Suprapubic skin (tissue), 4 donors: ENCODE data around the gene AP3B1. TPM values are rescaled to one million over a fixed set of nuclear protein-coding genes. Genes with fewer than 3 reads are reported as not detected.

Experiments used
- DNase-seq, 2 donors: peaks; one replicate each; pipeline ENCODE4 v3.0.0-alpha.2; 2019; ENCODE audit warnings: low spot score in 2 of 2
- H3K27ac ChIP-seq: fragments of 200-600 bp; sonication (generic); one replicate; pipeline ENCODE4 v1.5.1; 2019
- H3K27me3 ChIP-seq: fragments of 200-600 bp; sonication (generic); one replicate; pipeline ENCODE4 v1.5.1; 2019
- H3K36me3 ChIP-seq: fragments of 200-600 bp; sonication (generic); one replicate; pipeline ENCODE4 v1.5.1; 2019
- H3K4me1 ChIP-seq: fragments of 200-600 bp; sonication (generic); one replicate; pipeline ENCODE4 v1.5.1; 2019
- H3K4me3 ChIP-seq: fragments of 200-600 bp; sonication (generic); one replicate; pipeline ENCODE4 v1.5.1; 2019; ENCODE audit warnings: mild to moderate bottlenecking
- H3K9me3 ChIP-seq: fragments of 200-600 bp; sonication (generic); one replicate; pipeline ENCODE4 v1.5.1; 2019
- CTCF ChIP-seq, 2 donors: fragments of 200-600 bp in 1 of 2; fragments of 450-650 bp in 1 of 2; sonication (generic) in 1 of 2; IDR thresholded peaks; one replicate each; pipeline ENCODE4 v1.5.1; 2016 to 2019; ENCODE audit warnings: antibody characterized with exemption in 2 of 2, mild to moderate bottlenecking in 1 of 2, moderate library complexity in 1 of 2
- EP300 ChIP-seq: sonication (generic); formaldehyde crosslinking; IDR thresholded peaks from one replicate; pipeline ENCODE4 v1.6.1; 2017; ENCODE audit warnings: antibody characterized with exemption
- POLR2A ChIP-seq, 2 donors: fragments of 450-650 bp; IDR thresholded peaks; one replicate each; pipeline ENCODE4 v1.6.1; 2017; ENCODE audit warnings: antibody characterized with exemption in 2 of 2, mild to moderate bottlenecking in 2 of 2, moderate library complexity in 2 of 2
- POLR2AphosphoS5 ChIP-seq, 3 donors: sonication (generic); formaldehyde crosslinking; IDR thresholded peaks; one replicate each; pipeline ENCODE4 v1.6.1; 2017; ENCODE audit warnings: antibody characterized with exemption in 3 of 3
- whole genome bisulfite sequencing: methylation state at CpG from one replicate; pipeline ENCODE4 v1.1.5; 2018; 5-methylcytosine and 5-hydroxymethylcytosine counted together
- total RNA-seq, 4 donors: library from RNA; depleted of rRNA; stranded (reverse); fragments of >200 nt; gene quantifications; one replicate each; pipeline ENCODE4 v1.1.0, GENCODE V29; 2016

Gene AP3B1
- total RNA-seq, 4 donors from 2014 or later = 32.2 to 44.0 (median 33.1) TPM

GRCh38 chr5:77960305-77960704 is 334.2 kb downstream of the AP3B1 start:
- DNase-seq = no peak
- TF ChIP-seq POLR2AphosphoS5 (IDR thresholded peaks at IDR 0.05) = no peak
- TF ChIP-seq EP300 = no peak
- TF ChIP-seq CTCF (IDR thresholded peaks at IDR 0.05) = no peak
- TF ChIP-seq POLR2A (IDR thresholded peaks at IDR 0.05) = no peak
- no peak overlapping the region for H3K27ac ChIP-seq
- H3K4me3 ChIP-seq = no peak overlapping the region
- H3K36me3 ChIP-seq = no peaks in the 10 kb centered on the region
- 83% methylated on average over 1 of the region's 1 CpG for WGBS
- no peaks in the 10 kb centered on the region for H3K9me3 ChIP-seq
- H3K4me1 ChIP-seq = peaks cover 7% of the 10 kb centered on the region
- H3K27me3 ChIP-seq = peaks cover 34% of the 10 kb centered on the region

- no peaks in the 10 kb centered on the region for H3K36me3 ChIP-seq
- 61% methylated on average over 12 of the region's 12 CpGs for WGBS
- peaks cover 7% of the 10 kb centered on the region for H3K4me1 ChIP-seq
- no peak overlapping the region for H3K4me3 ChIP-seq
- H3K9me3 ChIP-seq = no peaks in the 10 kb centered on the region
- H3K27ac ChIP-seq = no peak overlapping the region
- TF ChIP-seq POLR2AphosphoS5 (IDR thresholded peaks at IDR 0.05) = no peak
- no peak for TF ChIP-seq POLR2A (IDR thresholded peaks at IDR 0.05)
- no peak for TF ChIP-seq CTCF (IDR thresholded peaks at IDR 0.05)
- TF ChIP-seq EP300 = no peak
- DNase-seq = no peak
- peaks cover 34% of the 10 kb centered on the region for H3K27me3 ChIP-seq
These were observed 335.7 kb downstream of the AP3B1 start for GRCh38 chr5:77958642-77959330.

- H3K27ac ChIP-seq = no peak overlapping the region
- peaks cover 7% of the 10 kb centered on the region for H3K4me1 ChIP-seq
- H3K9me3 ChIP-seq = no peaks in the 10 kb centered on the region
- no peaks in the 10 kb centered on the region for H3K36me3 ChIP-seq
- no peak for DNase-seq
- peak overlapping the region; percentile 16 for H3K4me3 ChIP-seq
- TF ChIP-seq CTCF (IDR thresholded peaks at IDR 0.05) (no peak), POLR2AphosphoS5 (IDR thresholded peaks at IDR 0.05) (no peak), POLR2A (IDR thresholded peaks at IDR 0.05) (no peak), EP300 (no peak)
- WGBS = 17% methylated on average over 35 of the region's 38 CpGs
- peaks cover 34% of the 10 kb centered on the region for H3K27me3 ChIP-seq
These were observed 336.5 kb downstream of the AP3B1 start for GRCh38 chr5:77957931-77958521.

GRCh38 chr5:77957516-77957915 is 337.0 kb downstream of the AP3B1 start:
- peaks cover 7% of the 10 kb centered on the region for H3K4me1 ChIP-seq
- 24% methylated on average over 19 of the region's 20 CpGs for WGBS
- H3K27me3 ChIP-seq = peaks cover 34% of the 10 kb centered on the region
- no peaks in the 10 kb centered on the region for H3K36me3 ChIP-seq
- H3K9me3 ChIP-seq = no peaks in the 10 kb centered on the region
- no peak for DNase-seq
- TF ChIP-seq EP300 = no peak
- TF ChIP-seq POLR2A (IDR thresholded peaks at IDR 0.05) = no peak
- TF ChIP-seq CTCF (IDR thresholded peaks at IDR 0.05) = no peak
- no peak for TF ChIP-seq POLR2AphosphoS5 (IDR thresholded peaks at IDR 0.05)
- H3K27ac ChIP-seq = no peak overlapping the region
- H3K4me3 ChIP-seq = no peak overlapping the region

- WGBS = 78% methylated on average over 13 of the region's 13 CpGs
These were observed 337.4 kb downstream of the AP3B1 start for GRCh38 chr5:77957081-77957480.

More at GRCh38 chr5:77957081-77957480, 337.4 kb downstream of the AP3B1 start:
- no peaks in the 10 kb centered on the region for H3K9me3 ChIP-seq
- H3K27me3 ChIP-seq = peaks cover 34% of the 10 kb centered on the region
- TF ChIP-seq CTCF (IDR thresholded peaks at IDR 0.05) = no peak
- no peak for TF ChIP-seq EP300
- TF ChIP-seq POLR2A (IDR thresholded peaks at IDR 0.05) = no peak
- no peak for TF ChIP-seq POLR2AphosphoS5 (IDR thresholded peaks at IDR 0.05)
- no peak for DNase-seq
- H3K27ac ChIP-seq = no peak overlapping the region
- H3K4me3 ChIP-seq = no peak overlapping the region
- H3K36me3 ChIP-seq = no peaks in the 10 kb centered on the region
- H3K4me1 ChIP-seq = peaks cover 7% of the 10 kb centered on the region
